ENCODE data around the gene MSI2.

Gene MSI2

GRCh38 chr17:57536789-57537523, 280.6 kb downstream of the MSI2 start:
- no peak for DNase-seq (ENCODE audit: low read depth in 2 of 2)

- no peak for DNase-seq (ENCODE audit: low read depth in 2 of 2)
Observed at GRCh38 chr17:57537524-57538410, 281.4 kb downstream of the MSI2 start.

DNA sequence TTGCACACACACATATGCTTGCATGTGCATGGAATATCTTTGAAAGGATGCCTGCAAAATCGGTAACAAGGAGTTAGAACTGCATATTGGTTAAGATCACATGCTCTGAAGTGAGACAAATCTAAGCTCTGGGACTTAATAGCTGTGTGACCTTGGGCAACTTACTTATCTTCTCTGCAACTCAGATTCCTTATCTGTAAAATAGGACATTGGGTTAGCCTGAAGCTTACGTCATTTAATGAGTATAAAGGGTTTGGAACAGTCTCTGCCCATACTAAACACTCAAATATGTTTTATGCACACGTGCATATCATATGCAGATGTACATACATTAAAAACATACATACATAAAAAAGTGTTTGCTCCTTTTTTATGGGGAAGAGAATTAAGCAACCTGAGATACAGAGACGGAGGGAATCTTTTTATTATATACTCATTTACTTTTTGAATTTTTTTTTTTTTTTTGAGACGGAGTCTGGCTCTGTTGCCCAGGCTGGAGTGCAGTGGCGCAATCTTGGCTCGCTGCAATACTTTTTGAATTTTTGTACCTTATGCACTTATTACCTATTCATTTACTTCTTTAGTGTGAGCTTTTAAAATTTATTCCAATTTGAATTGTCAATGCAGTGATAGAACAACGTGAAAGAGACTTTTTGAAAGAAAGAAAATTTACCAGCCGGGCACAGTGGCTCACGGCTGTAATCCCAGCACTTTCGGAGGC, 282.6 kb downstream of the MSI2 start:
- DNase-seq (ENCODE audit: low read depth in 2 of 2) = no peak

DNA sequence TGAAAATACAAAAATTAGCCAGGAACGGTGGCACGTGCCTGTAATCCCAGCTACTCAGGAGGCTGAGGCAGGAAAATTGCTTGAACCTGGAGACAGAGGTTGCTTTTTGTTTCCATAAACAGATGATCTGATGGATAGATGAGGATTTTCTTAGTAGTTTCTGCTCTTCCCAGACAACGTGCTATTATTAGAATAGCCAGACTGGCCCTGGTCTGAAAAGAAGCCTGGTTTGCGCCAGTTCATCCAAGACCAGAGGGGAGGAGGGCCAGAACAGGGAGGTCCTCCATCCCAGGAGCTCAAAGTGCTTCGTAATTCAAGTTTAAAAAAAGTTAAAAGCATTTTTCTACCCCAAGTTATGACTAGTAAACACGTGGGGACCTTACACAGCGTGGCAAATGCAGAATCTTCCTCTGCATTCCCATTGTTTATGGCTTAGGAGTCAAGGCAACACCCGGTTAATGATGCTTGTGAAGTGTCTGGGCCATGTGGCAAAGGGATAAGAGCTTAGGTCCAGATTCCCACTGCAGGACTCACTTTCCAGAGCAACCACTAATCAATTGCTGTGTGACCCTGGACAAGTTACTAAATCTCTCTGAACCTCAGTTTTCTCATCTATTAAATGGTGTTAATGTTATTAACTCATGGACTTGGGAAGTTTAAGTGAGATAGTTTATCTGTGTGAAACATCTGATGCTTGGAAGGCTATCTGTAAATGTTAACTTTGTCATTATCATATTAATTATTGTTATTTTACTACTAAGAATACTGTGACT, 283.4 kb downstream of the MSI2 start:
- DNase-seq (ENCODE audit: low read depth in 2 of 2) = no peak

- DNase-seq (ENCODE audit: low read depth in 2 of 2) = no peak
Observed at GRCh38 chr17:57540596-57540995, 284.3 kb downstream of the MSI2 start.

GRCh38 chr17:57541049-57541448, 284.7 kb downstream of the MSI2 start:
- no peak for DNase-seq (ENCODE audit: low read depth in 2 of 2)

- DNase-seq (ENCODE audit: low read depth in 2 of 2) = no peak
Observed at GRCh38 chr17:57541472-57542394, 285.4 kb downstream of the MSI2 start.

- no peak for DNase-seq (ENCODE audit: low read depth in 2 of 2)
Observed at GRCh38 chr17:57542510-57542909, 286.2 kb downstream of the MSI2 start.

DNA sequence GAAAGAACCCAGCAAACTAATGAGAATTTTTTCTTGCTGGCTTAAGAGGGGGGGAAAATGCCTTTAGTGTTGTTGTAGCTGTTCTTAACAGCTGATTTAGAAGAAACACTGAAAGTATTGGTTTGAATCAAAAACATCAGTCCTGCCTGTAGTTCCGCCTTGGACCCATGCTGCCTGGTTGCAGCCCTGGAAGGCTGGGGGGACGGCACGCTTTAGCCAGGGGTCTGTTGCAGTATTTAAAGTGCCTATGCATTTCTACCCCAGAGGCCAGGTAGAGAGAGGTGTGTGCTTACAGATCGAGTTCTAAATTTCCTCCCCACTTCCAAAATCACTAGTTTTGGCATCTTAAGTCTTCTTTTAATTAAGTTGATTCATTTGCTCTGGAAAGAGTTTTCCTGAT, 286.9 kb downstream of the MSI2 start:
- DNase-seq (ENCODE audit: low read depth in 2 of 2) = no peak

- no peak for DNase-seq (ENCODE audit: low read depth in 2 of 2)
Observed at GRCh38 chr17:57544401-57544800, 288.1 kb downstream of the MSI2 start.

- no peak for DNase-seq (ENCODE audit: low read depth in 2 of 2)
Observed at GRCh38 chr17:57544834-57545463, 288.6 kb downstream of the MSI2 start.

DNA sequence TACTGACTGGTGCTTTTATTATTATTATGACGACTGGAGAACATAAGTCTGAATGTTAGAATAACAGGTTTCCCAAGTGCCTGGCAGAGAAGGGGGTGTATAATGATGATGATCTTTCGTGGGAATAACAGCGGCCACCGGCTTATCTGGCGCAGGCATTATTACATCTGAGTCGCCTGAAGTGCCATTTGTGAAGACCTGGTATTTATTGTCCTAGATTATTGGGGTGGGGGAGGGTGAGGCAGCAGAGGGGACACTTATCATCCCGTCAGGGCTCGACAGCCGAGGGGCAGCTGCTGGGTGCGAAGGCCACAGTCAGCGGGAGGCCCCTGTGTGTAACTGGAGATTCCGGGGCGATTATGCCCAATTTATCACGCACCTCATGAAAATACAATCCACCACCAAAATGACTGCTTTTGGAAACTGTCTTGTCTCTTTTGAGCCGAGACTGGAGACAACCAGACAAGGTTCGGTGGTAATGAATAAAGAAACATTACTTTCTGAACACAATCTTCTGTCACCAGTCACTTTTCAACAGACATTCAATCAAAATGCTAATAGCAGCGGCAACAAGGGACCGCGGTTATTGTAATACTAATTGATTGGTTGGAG, 289.5 kb downstream of the MSI2 start:
- no peak for DNase-seq (ENCODE audit: low read depth in 2 of 2)

DNA sequence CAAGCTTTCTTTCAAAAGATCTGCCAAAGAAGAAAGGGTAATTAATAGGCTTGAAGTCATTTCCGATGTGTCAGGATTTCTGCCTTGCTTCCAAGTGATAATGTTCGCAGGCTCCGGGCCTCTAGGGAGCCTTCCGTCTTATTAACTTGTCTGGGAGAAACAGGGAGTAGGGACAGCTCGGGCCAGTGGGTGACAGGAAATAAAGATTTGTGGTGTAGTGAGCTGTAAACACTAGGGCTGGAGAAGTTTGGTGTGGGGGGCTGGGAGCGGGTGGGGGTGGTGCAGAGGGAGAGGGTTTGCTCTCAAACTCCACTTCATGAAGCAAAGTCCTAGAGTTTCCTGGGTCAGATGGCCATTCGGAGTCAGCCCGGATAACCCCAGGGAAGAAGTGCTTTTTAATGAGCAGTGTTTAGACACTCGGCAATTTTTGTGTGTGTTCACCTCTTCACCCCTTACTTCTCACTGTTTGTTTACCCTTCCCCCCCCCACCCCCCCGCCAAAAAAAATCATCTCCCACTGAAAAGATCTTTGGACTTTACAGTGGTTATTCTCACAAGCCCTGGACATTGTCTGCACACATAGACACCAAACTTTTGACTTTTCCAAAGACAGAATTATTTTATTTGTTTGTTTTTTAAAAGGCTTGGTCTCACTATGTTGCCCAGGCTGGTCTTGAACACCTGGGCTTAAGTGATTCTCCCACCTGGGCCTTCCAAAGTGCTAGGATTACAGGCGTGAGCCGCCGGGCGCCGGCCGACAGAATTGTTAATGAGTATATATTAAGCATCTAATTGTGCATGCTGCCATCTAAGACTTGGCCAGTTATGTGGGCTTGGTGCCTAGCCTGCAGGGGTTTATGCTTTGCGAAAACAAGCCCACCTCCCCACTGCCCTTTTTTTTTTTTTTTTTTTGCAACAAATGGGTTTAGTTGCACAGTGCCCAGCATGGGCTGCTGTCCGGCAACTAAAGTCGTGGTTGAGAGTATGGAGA, 292.4 kb downstream of the MSI2 start:
- no peak for DNase-seq (ENCODE audit: low read depth in 2 of 2)

- no peak for DNase-seq (ENCODE audit: low read depth in 2 of 2)
Observed at GRCh38 chr17:57549468-57549867, 293.1 kb downstream of the MSI2 start.

- DNase-seq (ENCODE audit: low read depth in 2 of 2) = no peak
Observed at GRCh38 chr17:57550016-57550415, 293.7 kb downstream of the MSI2 start.

DNA sequence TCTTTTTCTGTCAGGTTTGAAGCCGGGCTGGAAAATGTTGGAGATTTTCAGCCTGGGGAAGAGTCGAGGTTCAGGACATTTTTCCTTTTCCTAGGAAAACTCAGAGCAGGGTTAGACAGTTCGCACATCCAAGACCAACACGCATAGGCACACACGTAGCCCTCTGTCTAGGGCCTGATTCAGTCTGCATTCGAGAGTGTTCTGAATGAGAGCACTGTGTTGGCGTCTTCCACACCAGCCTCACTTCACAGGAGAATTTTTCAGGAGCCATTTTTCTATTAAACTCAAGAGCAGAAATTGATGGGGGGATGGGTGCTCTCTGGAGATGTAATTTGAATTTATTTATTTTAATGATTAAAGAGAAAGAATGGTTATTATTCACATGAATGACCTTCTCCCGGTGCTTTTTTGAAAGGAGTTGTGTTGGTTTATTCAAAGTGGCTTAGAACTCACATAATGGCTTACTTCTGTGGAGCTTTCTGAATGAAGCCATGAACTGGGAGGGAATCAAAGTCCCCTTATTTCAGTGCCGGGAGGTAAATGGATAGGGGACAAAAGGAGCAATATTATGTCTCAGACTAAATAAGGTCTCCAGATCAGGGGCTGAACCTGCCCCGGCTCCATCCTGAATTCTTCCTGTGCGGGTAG, 294.5 kb downstream of the MSI2 start:
- DNase-seq (ENCODE audit: low read depth in 2 of 2) = no peak

DNA sequence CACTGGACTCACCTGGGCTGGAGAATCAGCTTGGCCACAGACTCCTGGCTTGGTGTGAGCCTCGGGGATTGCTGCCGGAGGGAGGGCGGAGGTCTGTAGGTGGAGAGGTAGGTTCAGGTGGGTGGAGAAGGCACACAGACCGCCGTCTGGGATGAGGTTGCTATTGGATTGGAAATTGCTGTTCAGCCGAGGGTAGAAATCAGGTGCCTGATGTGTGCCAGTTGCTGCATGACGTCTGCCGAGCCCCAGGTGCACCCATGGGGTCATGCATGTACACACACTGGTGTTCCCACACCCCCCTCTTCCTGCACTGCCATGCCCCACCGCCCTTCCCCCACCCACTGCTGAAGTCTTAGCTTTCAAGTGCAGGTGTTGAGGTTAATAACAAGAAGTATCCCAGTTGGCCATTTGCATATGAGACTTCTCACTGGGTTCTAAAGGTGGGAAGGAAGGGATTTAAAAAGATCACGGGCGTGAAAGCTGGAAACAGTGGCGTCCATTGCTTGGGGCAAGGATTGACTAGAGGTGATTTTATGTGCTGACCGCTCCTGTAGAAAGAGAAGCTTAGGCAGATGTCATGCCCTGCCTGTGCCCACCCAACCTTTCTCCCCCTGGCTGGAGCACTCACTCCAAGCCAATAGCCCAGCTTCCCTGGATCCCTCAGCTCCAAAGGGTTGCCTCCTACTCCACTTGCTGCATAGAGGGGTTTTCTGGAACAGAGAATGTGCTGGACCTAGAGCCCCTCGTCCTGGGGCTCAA, 295.2 kb downstream of the MSI2 start:
- no peak for DNase-seq (ENCODE audit: low read depth in 2 of 2)

Data from stimulated activated CD8-positive, alpha-beta memory T cell treated with anti-CD3 and anti-CD28 coated beads, Interleukin-2, amount 100 ng/mL, for 1 hour (primary cell).